HG03342 (cell line): ENCODE measurements around the gene PITPNB.

Experiments
- ATAC-seq: cut with Tn5 transposase; IDR thresholded peaks from one replicate; pipeline ENCODE4 v1.9.1; 2021; ENCODE audit warnings: mild to moderate bottlenecking, moderate library complexity; ENCODE audit not compliant: unreplicated experiment

PITPNB gene

GRCh38 chr22:27804470-27805297 lies 114.4 kb downstream of the PITPNB start:
- no peak for ATAC-seq

- ATAC-seq = no peak
These were observed 115.1 kb downstream of the PITPNB start for GRCh38 chr22:27803841-27804415.

- no peak for ATAC-seq
These were observed 116.5 kb downstream of the PITPNB start for GRCh38 chr22:27802346-27803073.
